ENCODE data around the gene MEF2D.

Gene MEF2D

GRCh38 chr1:156423422-156424352, 76.9 kb downstream of the MEF2D start:
- DNase-seq: no peak

- DNase-seq: no peak
Measured at GRCh38 chr1:156422602-156423091, 77.9 kb downstream of the MEF2D start.

- no peak for DNase-seq
Measured at GRCh38 chr1:156421939-156422601, 78.5 kb downstream of the MEF2D start.

DNA sequence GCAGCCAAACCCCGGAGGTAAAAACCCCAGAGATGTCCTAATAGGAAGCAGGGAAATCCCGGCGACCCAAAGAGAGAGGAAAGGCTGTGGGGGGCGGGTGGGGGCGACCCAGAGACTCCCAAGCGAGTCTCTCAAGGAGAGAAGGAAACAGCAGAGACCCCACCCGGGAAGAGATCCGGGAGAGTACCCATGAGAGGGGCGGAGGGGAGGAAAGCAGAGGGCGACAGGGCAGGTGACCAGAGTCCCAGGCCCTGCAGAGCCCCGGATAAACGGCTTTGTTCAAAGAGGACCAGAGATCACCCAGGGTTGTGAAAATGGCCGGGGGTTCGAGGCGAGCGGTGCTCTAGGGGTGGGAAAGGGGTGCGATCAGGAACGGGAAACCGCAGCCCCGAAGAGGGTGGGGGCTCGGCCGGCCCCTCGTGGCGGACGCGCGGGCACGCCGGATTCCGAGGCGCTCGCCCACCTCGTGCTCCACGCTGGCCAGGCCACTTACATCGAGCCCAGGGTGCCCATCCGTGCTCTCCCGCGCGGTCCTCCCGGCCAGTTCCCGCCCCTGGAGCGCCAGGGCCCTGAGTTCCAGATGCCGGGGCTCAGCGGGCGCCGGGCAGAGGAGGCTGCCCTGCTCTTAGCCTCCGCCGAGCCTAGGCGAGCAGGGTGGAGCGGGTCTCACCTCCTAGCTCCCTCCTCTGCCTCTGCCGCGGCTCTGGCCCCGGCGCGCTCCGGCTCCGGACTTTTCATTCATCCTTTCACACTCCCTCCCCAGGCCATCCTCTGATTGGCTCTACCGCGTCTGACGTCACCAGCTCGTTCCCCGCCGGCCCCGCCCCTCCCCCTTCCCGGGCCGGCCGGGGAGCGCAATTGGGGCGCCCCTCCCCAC, 79.3 kb downstream of the MEF2D start:
- DNase-seq: peak; percentile 4

DNA sequence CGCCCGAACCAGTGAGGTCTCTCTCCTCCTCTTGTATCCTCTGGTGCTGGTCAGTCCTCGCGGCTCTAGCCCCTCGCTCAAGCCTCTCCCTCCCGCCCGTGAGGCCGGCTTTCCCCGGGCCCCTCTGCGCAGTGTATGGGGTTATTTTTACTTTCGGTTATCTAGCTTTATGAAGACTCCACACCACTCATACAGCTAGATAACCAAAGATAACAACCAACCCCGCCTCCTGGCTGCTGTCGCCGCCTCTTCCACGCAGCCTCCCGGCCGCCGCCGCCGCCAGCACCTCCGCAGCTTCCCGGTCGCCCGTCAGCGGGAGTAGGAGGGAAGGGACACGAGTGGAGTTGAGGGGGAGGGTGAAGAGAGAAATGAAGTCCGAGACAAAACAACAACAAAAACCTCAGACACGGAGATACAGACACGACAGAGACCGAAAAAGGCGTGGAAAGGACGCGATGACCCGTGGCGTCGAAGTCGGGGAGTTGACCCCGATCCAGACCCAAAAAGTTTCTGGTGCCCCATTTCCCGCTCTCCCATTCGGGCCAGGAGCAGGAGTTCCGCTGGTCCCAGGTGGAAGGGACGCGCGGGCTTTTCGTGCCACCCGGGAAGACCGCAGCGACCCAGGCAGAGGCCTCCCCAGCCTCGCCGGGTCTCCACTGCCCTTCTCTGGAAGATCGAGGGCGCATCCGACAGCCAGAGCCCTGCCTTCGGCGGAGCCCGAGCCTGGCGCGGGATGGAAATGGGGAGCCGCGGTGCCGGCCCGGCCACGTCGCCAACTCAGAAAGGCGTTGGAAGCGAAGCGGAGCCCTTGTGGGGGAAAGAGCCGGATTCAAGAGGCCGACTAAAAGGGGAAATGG, 80.1 kb downstream of the MEF2D start:
- DNase-seq: peak; percentile 46

- no peak for DNase-seq
Measured at GRCh38 chr1:156419854-156420204, 80.7 kb downstream of the MEF2D start.

DNA sequence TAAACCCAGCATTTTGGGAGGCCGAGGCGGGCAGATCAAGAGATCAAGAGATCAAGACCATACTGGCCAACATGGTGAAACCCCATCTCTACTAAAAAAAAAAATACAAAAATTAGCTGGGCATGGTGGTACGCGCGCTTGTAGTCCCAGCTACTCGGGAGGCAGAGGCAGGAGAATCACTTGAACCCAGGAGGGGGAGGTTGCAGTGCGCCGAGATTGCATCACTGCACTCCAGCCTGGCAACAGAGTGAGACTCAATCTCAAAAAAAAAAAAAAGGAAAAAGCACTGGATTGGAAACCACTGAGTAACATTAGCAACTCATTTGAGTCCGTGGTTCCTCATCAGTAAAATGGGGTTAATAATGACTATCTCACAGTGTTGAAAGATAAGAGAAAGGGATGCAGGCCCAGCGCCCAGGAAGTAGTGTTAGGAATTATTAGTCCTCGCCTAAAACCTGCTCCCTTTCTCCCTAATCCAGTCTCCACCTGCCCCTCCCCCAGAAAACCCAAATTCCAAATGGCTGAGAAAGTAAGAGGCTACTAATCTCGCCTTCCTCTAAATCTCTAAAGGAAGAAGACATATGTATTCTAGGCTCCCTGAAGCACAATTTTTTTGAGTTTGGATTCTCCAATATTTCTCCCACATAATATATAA, 82.0 kb downstream of the MEF2D start:
- DNase-seq: peak; percentile 20

DNA sequence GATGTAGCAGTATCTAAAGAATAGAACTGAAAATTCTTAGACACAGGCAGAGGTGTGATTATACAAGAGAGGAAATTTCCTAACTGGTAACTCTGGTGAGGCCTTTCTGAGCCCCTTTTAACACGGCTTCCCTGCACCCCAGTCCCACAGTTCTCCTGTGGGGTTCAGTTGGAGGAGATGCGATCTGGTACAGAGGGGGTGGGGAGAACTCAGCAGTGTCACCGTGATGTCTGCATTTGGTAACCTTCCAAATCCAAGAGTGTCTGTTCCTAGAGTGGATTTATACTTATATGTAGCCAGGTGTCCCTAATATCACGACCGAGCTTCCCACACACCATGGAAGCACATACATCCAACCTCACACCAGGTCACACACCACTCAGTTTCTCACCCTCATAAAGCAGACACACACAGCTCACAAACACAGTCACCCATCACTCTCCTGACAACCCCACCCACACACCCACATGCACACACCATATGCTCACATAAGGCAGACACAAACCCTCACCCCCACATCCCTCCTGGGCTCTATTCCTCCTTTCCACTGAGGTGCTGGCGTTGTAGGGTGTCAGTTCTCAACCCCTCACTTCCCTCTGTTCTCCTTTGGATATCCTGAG, 83.1 kb downstream of the MEF2D start:
- no peak for DNase-seq

DNA sequence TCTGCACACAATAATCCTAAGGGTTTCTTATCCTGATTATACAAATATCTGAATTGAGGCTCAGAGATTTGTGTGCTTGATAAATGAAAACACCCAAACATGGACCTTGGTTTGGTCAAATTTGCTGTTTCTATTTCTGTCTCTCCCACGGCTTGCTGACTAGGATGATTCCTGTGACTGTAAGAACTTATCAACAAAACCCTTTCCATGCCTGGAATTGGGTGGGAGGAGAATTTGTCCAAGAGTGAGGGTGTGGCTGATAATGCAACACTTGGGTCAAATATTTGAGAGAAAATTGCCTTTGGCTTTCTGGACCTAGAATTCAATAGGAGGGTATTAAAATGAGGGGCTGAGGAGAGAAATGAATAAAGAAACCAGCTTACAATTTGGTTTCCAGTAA, 83.6 kb downstream of the MEF2D start:
- DNase-seq: no peak

DNA sequence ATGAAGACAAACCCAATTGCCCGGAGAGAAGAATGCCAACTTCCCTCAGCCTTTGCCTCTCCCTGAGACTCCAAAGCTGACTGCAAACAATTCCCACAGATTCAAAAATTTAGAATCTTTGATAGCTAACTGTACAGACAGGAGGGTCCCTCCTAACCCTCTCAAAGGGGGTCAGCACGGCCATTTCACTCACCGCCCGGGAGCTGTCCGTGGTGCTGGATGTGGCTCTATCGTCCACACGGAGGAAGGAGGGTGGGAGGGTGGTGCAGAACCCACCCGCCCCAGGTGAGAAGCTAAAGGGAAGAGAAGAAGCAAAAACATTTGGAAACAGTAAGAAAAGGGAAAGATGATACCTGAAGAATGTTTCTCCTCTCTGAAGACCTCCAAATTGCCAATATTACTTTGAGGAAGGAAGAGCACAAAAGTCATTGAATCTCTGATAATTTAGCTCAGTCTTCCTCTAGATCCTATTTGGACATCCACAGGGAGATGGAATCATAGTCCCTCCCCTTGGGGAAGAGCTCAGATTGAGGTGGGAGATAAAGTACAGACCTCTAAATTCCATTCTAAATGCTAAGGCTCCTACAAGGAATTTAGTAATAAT, 86.0 kb downstream of the MEF2D start:
- DNase-seq: no peak

Measured in MV-4-11 (cell line).